Measurements from ENCODE around the gene ZNF296.

DNA sequence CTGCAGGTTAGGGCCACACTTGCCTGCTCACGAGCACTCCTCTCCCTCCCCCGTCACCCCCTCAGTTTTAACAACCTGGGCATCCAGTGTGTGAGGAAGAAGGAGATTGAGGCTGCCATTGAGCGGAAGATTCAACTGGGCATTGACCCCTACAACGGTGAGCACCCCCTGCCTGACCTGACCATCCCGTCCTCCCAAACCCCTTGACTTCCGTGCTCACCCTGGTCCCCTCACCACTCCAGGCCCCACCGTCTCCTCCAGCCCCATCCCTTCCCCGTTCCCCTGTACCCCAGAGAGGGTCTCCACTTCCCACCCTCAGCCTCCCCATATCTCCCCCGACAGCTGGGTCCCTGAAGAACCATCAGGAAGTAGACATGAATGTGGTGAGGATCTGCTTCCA is 51.0 kb downstream of the ZNF296 start:
- TF ChIP-seq, protein P1, sequence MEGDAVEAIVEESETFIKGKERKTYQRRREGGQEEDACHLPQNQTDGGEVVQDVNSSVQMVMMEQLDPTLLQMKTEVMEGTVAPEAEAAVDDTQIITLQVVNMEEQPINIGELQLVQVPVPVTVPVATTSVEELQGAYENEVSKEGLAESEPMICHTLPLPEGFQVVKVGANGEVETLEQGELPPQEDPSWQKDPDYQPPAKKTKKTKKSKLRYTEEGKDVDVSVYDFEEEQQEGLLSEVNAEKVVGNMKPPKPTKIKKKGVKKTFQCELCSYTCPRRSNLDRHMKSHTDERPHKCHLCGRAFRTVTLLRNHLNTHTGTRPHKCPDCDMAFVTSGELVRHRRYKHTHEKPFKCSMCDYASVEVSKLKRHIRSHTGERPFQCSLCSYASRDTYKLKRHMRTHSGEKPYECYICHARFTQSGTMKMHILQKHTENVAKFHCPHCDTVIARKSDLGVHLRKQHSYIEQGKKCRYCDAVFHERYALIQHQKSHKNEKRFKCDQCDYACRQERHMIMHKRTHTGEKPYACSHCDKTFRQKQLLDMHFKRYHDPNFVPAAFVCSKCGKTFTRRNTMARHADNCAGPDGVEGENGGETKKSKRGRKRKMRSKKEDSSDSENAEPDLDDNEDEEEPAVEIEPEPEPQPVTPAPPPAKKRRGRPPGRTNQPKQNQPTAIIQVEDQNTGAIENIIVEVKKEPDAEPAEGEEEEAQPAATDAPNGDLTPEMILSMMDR (IDR thresholded peaks at IDR 0.05), result no peak
- TF ChIP-seq POLR2A (IDR thresholded peaks at IDR 0.05), result no peak

Data from body of pancreas (tissue), 4 donors.